Esophagus muscularis mucosa (tissue), 3 donors: ENCODE data around the gene PDE8B.

Source experiments
- CTCF ChIP-seq, 3 experiments: fragments of 200-600 bp in 2 of 3; fragments of 450-650 bp in 1 of 3; sonication (generic) in 2 of 3; IDR thresholded peaks; one replicate each; pipeline ENCODE4 v1.5.1; 2017 to 2019; ENCODE audit warnings: antibody characterized with exemption in 3 of 3, mild to moderate bottlenecking in 2 of 3, moderate library complexity in 1 of 3
- EP300 ChIP-seq: sonication (generic); formaldehyde crosslinking; IDR thresholded peaks from one replicate; pipeline ENCODE4 v1.6.1; 2017; ENCODE audit warnings: antibody characterized with exemption

GRCh38 chr5:77431719-77432118 is 221.2 kb downstream of the PDE8B start:
- no peak for TF ChIP-seq CTCF (IDR thresholded peaks at IDR 0.05)
- TF ChIP-seq EP300: no peak
